Spleen (tissue), 7 donors: ENCODE data around the gene KANK3.

Source experiments
- POLR2A ChIP-seq, 3 donors: fragments of 450-650 bp; IDR thresholded peaks; one replicate each; pipeline ENCODE4 v1.5.1; 2017; ENCODE audit warnings: antibody characterized with exemption in 3 of 3, mild to moderate bottlenecking in 1 of 3
- POLR2AphosphoS5 ChIP-seq, 3 donors: sonication (generic); formaldehyde crosslinking; IDR thresholded peaks; one replicate each; pipeline ENCODE4 v1.5.1; 2017; ENCODE audit warnings: antibody characterized with exemption in 3 of 3
- TF ChIP-seq, protein P1 (sequence below), 11 experiments: fragments of 200-600 bp in 7 of 11; fragments of 450-650 bp in 4 of 11; sonication (generic) in 4 of 11; IDR thresholded peaks in 8 of 11; conservative IDR thresholded peaks in 3 of 11; 1 replicate in 7 of 11; 2 replicates in 4 of 11; pipeline versions ENCODE4 v1.4.0 to v1.8.0; 2016 to 2021; ENCODE audit warnings: antibody characterized with exemption in 11 of 11, inconsistent platforms in 4 of 11, mild to moderate bottlenecking in 1 of 11
- donor health status: DM: no; HTN: no; CAD: no; lungs with moderate emphysema.
- donor health status: DM: no; HTN: no; CAD: no.
- donor health status: DM: no; HTN: no; CAD: no.

DNA sequence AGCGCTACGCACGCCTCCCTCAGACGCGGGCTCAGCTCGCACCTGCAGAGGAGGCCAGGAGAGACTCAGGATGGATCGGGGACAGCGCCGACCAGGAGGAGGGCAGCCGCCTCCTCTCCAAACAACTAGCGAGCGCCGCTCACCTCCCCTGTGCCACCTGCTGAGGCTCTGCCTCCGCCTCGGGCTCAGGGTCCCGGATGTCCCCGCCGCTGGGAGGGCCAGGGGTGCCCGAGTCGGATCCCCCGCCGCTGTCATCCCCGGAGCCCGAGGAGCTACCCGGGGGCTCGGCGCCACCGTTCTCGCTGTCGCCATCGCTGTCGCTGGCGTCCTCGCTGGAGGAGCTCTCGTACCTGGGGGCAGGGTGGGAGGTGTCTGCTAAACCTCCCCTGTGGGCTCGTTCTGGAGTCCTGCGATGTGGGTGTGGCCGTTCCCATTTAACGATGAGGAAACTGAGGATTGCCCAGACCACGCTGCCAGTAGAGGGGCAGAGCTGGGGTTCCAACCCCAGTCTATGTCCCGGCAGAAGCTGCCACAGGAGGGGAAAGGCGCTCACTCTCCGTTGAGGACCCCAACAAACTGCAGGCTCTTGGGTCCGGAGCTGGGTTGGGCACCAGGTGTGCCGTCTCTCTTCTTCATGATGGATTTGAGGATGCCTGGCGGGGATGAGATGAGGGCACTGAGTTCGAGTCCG lies 9.2 kb downstream of the KANK3 start:
- TF ChIP-seq, protein P1, sequence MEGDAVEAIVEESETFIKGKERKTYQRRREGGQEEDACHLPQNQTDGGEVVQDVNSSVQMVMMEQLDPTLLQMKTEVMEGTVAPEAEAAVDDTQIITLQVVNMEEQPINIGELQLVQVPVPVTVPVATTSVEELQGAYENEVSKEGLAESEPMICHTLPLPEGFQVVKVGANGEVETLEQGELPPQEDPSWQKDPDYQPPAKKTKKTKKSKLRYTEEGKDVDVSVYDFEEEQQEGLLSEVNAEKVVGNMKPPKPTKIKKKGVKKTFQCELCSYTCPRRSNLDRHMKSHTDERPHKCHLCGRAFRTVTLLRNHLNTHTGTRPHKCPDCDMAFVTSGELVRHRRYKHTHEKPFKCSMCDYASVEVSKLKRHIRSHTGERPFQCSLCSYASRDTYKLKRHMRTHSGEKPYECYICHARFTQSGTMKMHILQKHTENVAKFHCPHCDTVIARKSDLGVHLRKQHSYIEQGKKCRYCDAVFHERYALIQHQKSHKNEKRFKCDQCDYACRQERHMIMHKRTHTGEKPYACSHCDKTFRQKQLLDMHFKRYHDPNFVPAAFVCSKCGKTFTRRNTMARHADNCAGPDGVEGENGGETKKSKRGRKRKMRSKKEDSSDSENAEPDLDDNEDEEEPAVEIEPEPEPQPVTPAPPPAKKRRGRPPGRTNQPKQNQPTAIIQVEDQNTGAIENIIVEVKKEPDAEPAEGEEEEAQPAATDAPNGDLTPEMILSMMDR (IDR thresholded peaks at IDR 0.05 in 8 of 11, conservative IDR thresholded peaks at IDR 0.05 in 3 of 11): no peak
- no peak for TF ChIP-seq POLR2A (IDR thresholded peaks at IDR 0.05)
- TF ChIP-seq POLR2AphosphoS5 (IDR thresholded peaks at IDR 0.05): no peak
